Sigmoid colon (tissue), 7 donors: ENCODE results near the gene AMH. TPM values are rescaled to one million over a fixed set of nuclear protein-coding genes. Genes with fewer than 3 reads are reported as not detected.

Source experiments
- DNase-seq: peaks from one replicate; pipeline ENCODE4 v3.0.0-alpha.2; 2019
- H3K27ac ChIP-seq, 4 donors: fragments of 200-600 bp; sonication (generic); one replicate each; pipeline ENCODE4 v1.5.1; 2016 to 2019; ENCODE audit warnings: mild to moderate bottlenecking in 1 of 4
- H3K27me3 ChIP-seq, 3 donors: fragments of 200-600 bp; sonication (generic); one replicate each; pipeline ENCODE4 v1.5.1; 2019; ENCODE audit warnings: mild to moderate bottlenecking in 1 of 3
- H3K36me3 ChIP-seq, 4 donors: fragments of 200-600 bp; sonication (generic); one replicate each; pipeline ENCODE4 v1.5.1; 2016 to 2019
- H3K4me1 ChIP-seq, 4 donors: fragments of 200-600 bp; sonication (generic); one replicate each; pipeline ENCODE4 v1.5.1; 2017 to 2019
- H3K4me3 ChIP-seq, 4 donors: fragments of 200-600 bp; sonication (generic); one replicate each; pipeline ENCODE4 v1.5.1; 2017 to 2019; ENCODE audit warnings: mild to moderate bottlenecking in 2 of 4, moderate library complexity in 1 of 4
- H3K9me3 ChIP-seq, 4 donors: fragments of 200-600 bp in 3 of 4; sonication (generic) in 3 of 4; one replicate each; pipeline versions ENCODE4 v1.5.1 to v1.6.1; 2013 to 2019
- CTCF ChIP-seq, 4 experiments: fragments of 450-650 bp in 3 of 4; fragments of 200-600 bp in 1 of 4; IDR thresholded peaks; one replicate each; pipeline ENCODE4 v1.5.1; 2016 to 2019; ENCODE audit warnings: antibody characterized with exemption in 4 of 4, mild to moderate bottlenecking in 3 of 4, moderate library complexity in 2 of 4
- EP300 ChIP-seq, 4 donors: sonication (generic); formaldehyde crosslinking; IDR thresholded peaks; one replicate each; pipeline ENCODE4 v1.6.1; 2017; ENCODE audit warnings: antibody characterized with exemption in 4 of 4
- POLR2A ChIP-seq, 2 donors: fragments of 450-650 bp; IDR thresholded peaks; one replicate each; pipeline ENCODE4 v1.6.1; 2016; ENCODE audit warnings: antibody characterized with exemption in 2 of 2, mild to moderate bottlenecking in 2 of 2, moderate library complexity in 2 of 2
- POLR2AphosphoS5 ChIP-seq, 4 donors: sonication (generic); formaldehyde crosslinking; IDR thresholded peaks; one replicate each; pipeline ENCODE4 v1.6.1; 2017; ENCODE audit warnings: antibody characterized with exemption in 4 of 4
- WGBS, 2 donors: extraction: QIAGEN DNeasy Blood & Tissue Kit; methylation state at CpG; one replicate each; pipeline ENCODE4 v1.1.7; 2013; 5-methylcytosine and 5-hydroxymethylcytosine counted together
- intact Hi-C: fragments of 100-400 bp; cut with DNase I; formaldehyde crosslinking; loops from one replicate; pipeline ENCODE4 v1.15.1; 2023
- polyA plus RNA-seq, 3 donors: library from polyadenylated mRNA; stranded (reverse); fragments of 200-250 nt; gene quantifications; one replicate each; pipeline ENCODE4 v1.2.3, GENCODE V29; 2013
- total RNA-seq, 4 donors: library from RNA; depleted of rRNA; stranded (reverse); fragments of >200 nt; gene quantifications; one replicate each; pipeline ENCODE4 v1.1.0, GENCODE V29; 2016
- donor health status: healthy with polysubstance abuse.
- donor health status: Bipolar disorder and iron deficiency.
- donor health status: healthy.

Gene AMH
- total and polyA plus RNA-seq, 7 donors: 0.69 to 3.3 (median 1.8) TPM; not detected in 2

GRCh38 chr19:2223959-2224358 is 25.2 kb upstream of the AMH start:
- Histone ChIP-seq H3K9me3 (no peaks in the 10 kb centered on the region), H3K4me3 (no peak overlapping the region), H3K36me3 (peaks cover 12 to 94% (median 43%) of the 10 kb centered on the region in 4 donors), H3K4me1 (peaks cover 0 to 11% (median 0%) of the 10 kb centered on the region in 4 donors), H3K27me3 (no peaks in the 10 kb centered on the region), H3K27ac (no peak overlapping the region)
- no peak for TF ChIP-seq EP300 (IDR thresholded peaks at IDR 0.05)
- no peak for TF ChIP-seq POLR2A (IDR thresholded peaks at IDR 0.05)
- no peak for TF ChIP-seq CTCF (IDR thresholded peaks at IDR 0.05)
- TF ChIP-seq POLR2AphosphoS5 (IDR thresholded peaks at IDR 0.05): no peak
- intact Hi-C loops: no loop called here
- DNase-seq: no peak
- 75 to 90% methylated on average over 14 of the region's 14 CpGs for WGBS, 2 donors

- Histone ChIP-seq H3K27ac (no peak overlapping the region), H3K9me3 (no peaks in the 10 kb centered on the region), H3K4me3 (no peak overlapping the region), H3K36me3 (peaks cover 12 to 94% (median 49%) of the 10 kb centered on the region in 4 donors), H3K27me3 (no peaks in the 10 kb centered on the region), H3K4me1 (peaks cover 0 to 11% (median 0%) of the 10 kb centered on the region in 4 donors)
- TF ChIP-seq EP300 (IDR thresholded peaks at IDR 0.05) (no peak), POLR2AphosphoS5 (IDR thresholded peaks at IDR 0.05) (no peak), CTCF (IDR thresholded peaks at IDR 0.05) (no peak), POLR2A (IDR thresholded peaks at IDR 0.05) (no peak)
- 91 to 93% methylated on average over 13 of the region's 13 CpGs for WGBS, 2 donors
- DNase-seq: no peak
- intact Hi-C loops: no loop called here
Measured at GRCh38 chr19:2224754-2225349, 24.3 kb upstream of the AMH start.

DNA sequence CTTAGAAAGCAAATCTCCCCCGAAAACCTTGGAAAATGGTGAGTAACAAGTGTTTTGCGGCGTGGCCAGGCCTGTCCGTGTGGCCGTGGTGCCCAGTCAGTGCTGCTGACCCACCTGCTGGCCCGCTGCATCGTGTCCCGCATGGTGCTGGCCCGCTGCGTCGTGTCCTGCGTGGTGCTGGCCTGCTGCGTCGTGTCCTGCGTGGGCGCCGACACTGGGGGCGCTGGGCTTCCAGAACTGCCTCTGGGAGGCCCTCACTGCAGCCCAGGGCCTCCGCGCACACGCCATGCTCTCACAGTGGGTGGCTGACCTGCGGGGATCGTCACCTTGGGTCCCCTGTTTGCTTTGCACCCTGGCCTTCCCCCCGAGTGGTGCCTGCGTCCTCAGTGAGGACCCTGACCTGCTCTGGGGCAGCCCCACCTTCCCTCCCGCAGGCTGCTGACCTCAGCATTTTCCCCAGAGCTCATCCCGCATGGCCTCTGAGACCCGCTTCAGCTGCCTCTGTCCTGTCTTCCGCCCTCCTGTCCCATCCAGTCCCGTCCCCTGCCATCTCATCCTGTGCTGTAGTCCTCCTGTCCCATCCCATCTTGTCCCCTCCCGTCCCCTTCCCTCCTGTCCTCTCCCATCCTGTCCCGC is 23.6 kb upstream of the AMH start:
- H3K4me1 ChIP-seq: peaks cover 0 to 11% (median 0%) of the 10 kb centered on the region in 4 donors
- H3K36me3 ChIP-seq: peaks cover 12 to 94% (median 49%) of the 10 kb centered on the region in 4 donors
- WGBS, 2 donors: 96 to 97% methylated on average over 32 of the region's 32 CpGs

GRCh38 chr19:2226051-2226839 is 22.9 kb upstream of the AMH start:
- Histone ChIP-seq H3K4me1 (peaks cover 0 to 5% (median 0%) of the 10 kb centered on the region in 4 donors), H3K9me3 (no peaks in the 10 kb centered on the region), H3K4me3 (no peak overlapping the region), H3K27ac (no peak overlapping the region), H3K36me3 (peaks cover 12 to 95% (median 48%) of the 10 kb centered on the region in 4 donors), H3K27me3 (no peaks in the 10 kb centered on the region)
- no peak for TF ChIP-seq CTCF (IDR thresholded peaks at IDR 0.05)
- no peak for TF ChIP-seq EP300 (IDR thresholded peaks at IDR 0.05)
- TF ChIP-seq POLR2AphosphoS5 (IDR thresholded peaks at IDR 0.05): no peak
- TF ChIP-seq POLR2A (IDR thresholded peaks at IDR 0.05): no peak
- DNase-seq: no peak
- intact Hi-C loops: no loop called here
- WGBS, 2 donors: 93 to 96% methylated on average over 59 of the region's 59 CpGs

More for the DNA sequence above, 23.6 kb upstream of the AMH start:
- Histone ChIP-seq H3K9me3 (no peaks in the 10 kb centered on the region), H3K27me3 (no peaks in the 10 kb centered on the region), H3K4me3 (no peak overlapping the region), H3K27ac (no peak overlapping the region)
- TF ChIP-seq POLR2A (IDR thresholded peaks at IDR 0.05) (no peak), CTCF (IDR thresholded peaks at IDR 0.05) (no peak), POLR2AphosphoS5 (IDR thresholded peaks at IDR 0.05) (no peak), EP300 (IDR thresholded peaks at IDR 0.05) (no peak)
- intact Hi-C loops: no loop called here
- DNase-seq: no peak
